ENCODE measurements around the gene AREL1.

Gene AREL1

GRCh38 chr14:74675219-74675618 is 37.7 kb downstream of the AREL1 start:
- Histone ChIP-seq H3K14ac (ENCODE audit: low read length) (no peak overlapping the region), H3K27me3 (ENCODE audit: insufficient read depth, low read length) (no peaks in the 10 kb centered on the region), H3K27ac (ENCODE audit: low read depth, low read length) (no peak overlapping the region), H4K12ac (ENCODE audit: low read depth, low read length) (no peak overlapping the region), H3K18ac (ENCODE audit: low read length) (no peak overlapping the region), H3K36me3 (ENCODE audit: control insufficient read depth in 1 of 2, insufficient read depth in 2 of 2, low read length in 2 of 2) (peaks cover 16 to 23% of the 10 kb centered on the region in 2 experiments), H3K9ac (ENCODE audit: low read length) (no peak overlapping the region), H4K91ac (ENCODE audit: low read depth, low read length) (no peak overlapping the region), H2BK120ac (ENCODE audit: insufficient read depth, low read length, poor library complexity) (no peak overlapping the region), H3K9me3 (ENCODE audit: insufficient read depth, low read depth, low read length) (no peaks in the 10 kb centered on the region), H3K4me1 (ENCODE audit: control insufficient read depth in 1 of 2, insufficient read depth in 2 of 2, low read length in 2 of 2) (no peaks in the 10 kb centered on the region), H2AFZ (ENCODE audit: insufficient read depth, low read length, poor library complexity) (no peak overlapping the region), H2BK5ac (ENCODE audit: low read depth, low read length, poor library complexity) (no peak overlapping the region), H3K79me2 (ENCODE audit: control insufficient read depth, insufficient read depth, low read length, poor library complexity) (no peaks in the 10 kb centered on the region), H2AK5ac (ENCODE audit: low read length) (no peak overlapping the region), H3K4ac (ENCODE audit: low read depth, low read length) (no peak overlapping the region), H2BK12ac (ENCODE audit: low read length) (no peak overlapping the region), H3K4me2 (ENCODE audit: low read length) (no peak overlapping the region), H4K8ac (ENCODE audit: low read depth, low read length) (no peak overlapping the region), H3K79me1 (ENCODE audit: low read length) (no peaks in the 10 kb centered on the region), H3K4me3 (ENCODE audit: low read depth, low read length) (no peak overlapping the region), H3K23ac (ENCODE audit: low read length) (no peak overlapping the region)
- no peak for DNase-seq

- H2BK5ac ChIP-seq (ENCODE audit: low read depth, low read length, poor library complexity) = no peak overlapping the region
- no peak overlapping the region for H3K23ac ChIP-seq (ENCODE audit: low read length)
- H4K12ac ChIP-seq (ENCODE audit: low read depth, low read length) = no peak overlapping the region
- H3K4me2 ChIP-seq (ENCODE audit: low read length) = no peak overlapping the region
- WGBS (ENCODE audit: extremely low coverage, insufficient coverage, insufficient read length) = no CpG with 5 or more reads among the region's 4 CpGs
- H3K9ac ChIP-seq (ENCODE audit: low read length) = no peak overlapping the region
- no peak for DNase-seq
- no peak overlapping the region for H4K8ac ChIP-seq (ENCODE audit: low read depth, low read length)
- no peak overlapping the region for H3K18ac ChIP-seq (ENCODE audit: low read length)
- H3K27ac ChIP-seq (ENCODE audit: low read depth, low read length) = no peak overlapping the region
- H2BK120ac ChIP-seq (ENCODE audit: insufficient read depth, low read length, poor library complexity) = no peak overlapping the region
- no peak overlapping the region for H2AFZ ChIP-seq (ENCODE audit: insufficient read depth, low read length, poor library complexity)
- H3K4ac ChIP-seq (ENCODE audit: low read depth, low read length) = no peak overlapping the region
- no peaks in the 10 kb centered on the region for H3K27me3 ChIP-seq (ENCODE audit: insufficient read depth, low read length)
- no peaks in the 10 kb centered on the region for H3K9me3 ChIP-seq (ENCODE audit: insufficient read depth, low read depth, low read length)
- no peak overlapping the region for H4K91ac ChIP-seq (ENCODE audit: low read depth, low read length)
- H2AK5ac ChIP-seq (ENCODE audit: low read length) = no peak overlapping the region
- no peaks in the 10 kb centered on the region for H3K79me2 ChIP-seq (ENCODE audit: control insufficient read depth, insufficient read depth, low read length, poor library complexity)
- H3K36me3 ChIP-seq (ENCODE audit: control insufficient read depth in 1 of 2, insufficient read depth in 2 of 2, low read length in 2 of 2) = peaks cover 19 to 33% of the 10 kb centered on the region in 2 experiments
- no peaks in the 10 kb centered on the region for H3K4me1 ChIP-seq (ENCODE audit: control insufficient read depth in 1 of 2, insufficient read depth in 2 of 2, low read length in 2 of 2)
- no peak overlapping the region for H3K14ac ChIP-seq (ENCODE audit: low read length)
- H3K4me3 ChIP-seq (ENCODE audit: low read depth, low read length) = no peak overlapping the region
- H3K79me1 ChIP-seq (ENCODE audit: low read length) = no peaks in the 10 kb centered on the region
- H2BK12ac ChIP-seq (ENCODE audit: low read length) = no peak overlapping the region
Observed at GRCh38 chr14:74673768-74674167, 39.1 kb downstream of the AREL1 start.

- Histone ChIP-seq H2BK5ac (ENCODE audit: low read depth, low read length, poor library complexity) (no peak overlapping the region), H2AFZ (ENCODE audit: insufficient read depth, low read length, poor library complexity) (no peak overlapping the region), H3K36me3 (ENCODE audit: control insufficient read depth in 1 of 2, insufficient read depth in 2 of 2, low read length in 2 of 2) (peaks cover 20 to 41% of the 10 kb centered on the region in 2 experiments), H3K27me3 (ENCODE audit: insufficient read depth, low read length) (no peaks in the 10 kb centered on the region), H3K4me3 (ENCODE audit: low read depth, low read length) (no peak overlapping the region), H4K8ac (ENCODE audit: low read depth, low read length) (no peak overlapping the region), H3K4me2 (ENCODE audit: low read length) (no peak overlapping the region), H2BK120ac (ENCODE audit: insufficient read depth, low read length, poor library complexity) (no peak overlapping the region), H3K18ac (ENCODE audit: low read length) (no peak overlapping the region), H3K9me3 (ENCODE audit: insufficient read depth, low read depth, low read length) (no peaks in the 10 kb centered on the region), H3K79me2 (ENCODE audit: control insufficient read depth, insufficient read depth, low read length, poor library complexity) (no peaks in the 10 kb centered on the region), H3K4ac (ENCODE audit: low read depth, low read length) (no peak overlapping the region), H4K91ac (ENCODE audit: low read depth, low read length) (no peak overlapping the region), H3K4me1 (ENCODE audit: control insufficient read depth in 1 of 2, insufficient read depth in 2 of 2, low read length in 2 of 2) (no peaks in the 10 kb centered on the region), H4K12ac (ENCODE audit: low read depth, low read length) (no peak overlapping the region), H2BK12ac (ENCODE audit: low read length) (no peak overlapping the region), H3K79me1 (ENCODE audit: low read length) (no peaks in the 10 kb centered on the region), H3K23ac (ENCODE audit: low read length) (no peak overlapping the region), H3K9ac (ENCODE audit: low read length) (no peak overlapping the region), H2AK5ac (ENCODE audit: low read length) (no peak overlapping the region), H3K27ac (ENCODE audit: low read depth, low read length) (no peak overlapping the region), H3K14ac (ENCODE audit: low read length) (no peak overlapping the region)
- no peak for DNase-seq
- no CpG with 5 or more reads among the region's 4 CpGs for WGBS (ENCODE audit: extremely low coverage, insufficient coverage, insufficient read length)
Observed at GRCh38 chr14:74671789-74672188, 41.1 kb downstream of the AREL1 start.

- Histone ChIP-seq H3K27me3 (ENCODE audit: insufficient read depth, low read length) (no peaks in the 10 kb centered on the region), H3K79me1 (ENCODE audit: low read length) (no peaks in the 10 kb centered on the region), H3K9ac (ENCODE audit: low read length) (no peak overlapping the region), H2BK120ac (ENCODE audit: insufficient read depth, low read length, poor library complexity) (no peak overlapping the region), H3K23ac (ENCODE audit: low read length) (no peak overlapping the region), H3K4me1 (ENCODE audit: control insufficient read depth in 1 of 2, insufficient read depth in 2 of 2, low read length in 2 of 2) (no peaks in the 10 kb centered on the region), H3K9me3 (ENCODE audit: insufficient read depth, low read depth, low read length) (no peaks in the 10 kb centered on the region), H3K79me2 (ENCODE audit: control insufficient read depth, insufficient read depth, low read length, poor library complexity) (no peaks in the 10 kb centered on the region), H3K27ac (ENCODE audit: low read depth, low read length) (no peak overlapping the region), H2AFZ (ENCODE audit: insufficient read depth, low read length, poor library complexity) (no peak overlapping the region), H3K18ac (ENCODE audit: low read length) (no peak overlapping the region), H4K8ac (ENCODE audit: low read depth, low read length) (no peak overlapping the region), H3K4ac (ENCODE audit: low read depth, low read length) (no peak overlapping the region), H4K12ac (ENCODE audit: low read depth, low read length) (no peak overlapping the region), H3K36me3 (ENCODE audit: control insufficient read depth in 1 of 2, insufficient read depth in 2 of 2, low read length in 2 of 2) (peaks cover 20 to 39% of the 10 kb centered on the region in 2 experiments), H3K14ac (ENCODE audit: low read length) (no peak overlapping the region), H4K91ac (ENCODE audit: low read depth, low read length) (no peak overlapping the region), H2BK5ac (ENCODE audit: low read depth, low read length, poor library complexity) (no peak overlapping the region), H3K4me3 (ENCODE audit: low read depth, low read length) (no peak overlapping the region), H3K4me2 (ENCODE audit: low read length) (no peak overlapping the region), H2BK12ac (ENCODE audit: low read length) (no peak overlapping the region), H2AK5ac (ENCODE audit: low read length) (no peak overlapping the region)
- no CpG with 5 or more reads among the region's 9 CpGs for WGBS (ENCODE audit: extremely low coverage, insufficient coverage, insufficient read length)
- DNase-seq = no peak
Observed at GRCh38 chr14:74670726-74671411, 42.0 kb downstream of the AREL1 start.

Measured in trophoblast cell (in vitro differentiated cells and primary cell).